Hindlimb muscle (tissue), 1 donor: Measurements from ENCODE around the gene VEGFA. TPM values are rescaled to one million over a fixed set of nuclear protein-coding genes. Genes with fewer than 3 reads are reported as not detected.

Experiments
- DNase-seq: peaks from one replicate; pipeline ENCODE4 v3.0.0-alpha.2; 2013
- polyA plus RNA-seq: library from polyadenylated mRNA; unstranded; fragments of 120-200 nt; gene quantifications from one replicate; pipeline ENCODE4 v1.2.1, GENCODE V29; 2013; ENCODE audit not compliant: insufficient read length

Gene VEGFA
- polyA plus RNA-seq: 86.4 TPM

DNA sequence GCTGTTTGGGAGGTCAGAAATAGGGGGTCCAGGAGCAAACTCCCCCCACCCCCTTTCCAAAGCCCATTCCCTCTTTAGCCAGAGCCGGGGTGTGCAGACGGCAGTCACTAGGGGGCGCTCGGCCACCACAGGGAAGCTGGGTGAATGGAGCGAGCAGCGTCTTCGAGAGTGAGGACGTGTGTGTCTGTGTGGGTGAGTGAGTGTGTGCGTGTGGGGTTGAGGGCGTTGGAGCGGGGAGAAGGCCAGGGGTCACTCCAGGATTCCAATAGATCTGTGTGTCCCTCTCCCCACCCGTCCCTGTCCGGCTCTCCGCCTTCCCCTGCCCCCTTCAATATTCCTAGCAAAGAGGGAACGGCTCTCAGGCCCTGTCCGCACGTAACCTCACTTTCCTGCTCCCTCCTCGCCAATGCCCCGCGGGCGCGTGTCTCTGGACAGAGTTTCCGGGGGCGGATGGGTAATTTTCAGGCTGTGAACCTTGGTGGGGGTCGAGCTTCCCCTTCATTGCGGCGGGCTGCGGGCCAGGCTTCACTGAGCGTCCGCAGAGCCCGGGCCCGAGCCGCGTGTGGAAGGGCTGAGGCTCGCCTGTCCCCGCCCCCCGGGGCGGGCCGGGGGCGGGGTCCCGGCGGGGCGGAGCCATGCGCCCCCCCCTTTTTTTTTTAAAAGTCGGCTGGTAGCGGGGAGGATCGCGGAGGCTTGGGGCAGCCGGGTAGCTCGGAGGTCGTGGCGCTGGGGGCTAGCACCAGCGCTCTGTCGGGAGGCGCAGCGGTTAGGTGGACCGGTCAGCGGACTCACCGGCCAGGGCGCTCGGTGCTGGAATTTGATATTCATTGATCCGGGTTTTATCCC lies at the start of gene VEGFA:
VEGFA (plus strand) TSS at position 686 of the 846 bp plus-strand sequence.
- DNase-seq: peak; percentile 94

- no peak for DNase-seq
Measured at GRCh38 chr6:43720999-43721398, 49.0 kb upstream of the VEGFA start.

DNA sequence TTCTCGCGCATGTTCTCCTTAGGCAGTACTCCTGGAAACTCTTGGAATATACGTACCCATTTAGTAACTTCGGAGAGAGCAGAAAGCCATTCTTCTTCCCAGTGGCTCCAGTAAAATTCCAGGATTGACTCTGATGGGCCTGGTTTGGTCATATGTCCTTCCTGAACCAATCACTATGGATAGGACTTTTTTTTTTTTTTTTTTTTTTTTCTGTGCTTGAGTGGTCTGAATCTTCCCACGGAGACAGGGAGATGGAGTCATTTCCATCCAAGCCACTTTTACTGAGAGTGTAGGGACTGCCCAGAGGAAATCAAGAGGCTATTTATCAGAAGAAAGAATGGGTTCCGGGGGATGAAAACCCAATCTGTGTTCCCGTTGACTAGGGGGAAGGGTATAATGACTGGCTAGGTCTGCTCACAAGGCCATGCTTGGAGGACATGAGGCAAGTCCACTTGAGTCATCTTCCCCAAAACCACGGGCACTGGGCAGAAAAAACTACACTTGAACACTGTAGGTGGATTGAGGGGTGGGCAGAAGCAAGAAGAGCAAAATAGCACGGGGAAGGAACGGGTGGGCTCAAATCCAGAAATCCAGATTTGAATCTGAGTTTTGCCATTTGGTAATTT lies 47.0 kb upstream of the VEGFA start:
- DNase-seq: no peak

GRCh38 chr6:43723737-43724295 lies 46.2 kb upstream of the VEGFA start:
- no peak for DNase-seq

- DNase-seq: no peak
Measured at GRCh38 chr6:43724354-43724753, 45.7 kb upstream of the VEGFA start.

- DNase-seq: peak; percentile 61
Measured at GRCh38 chr6:43724914-43725642, 44.9 kb upstream of the VEGFA start.

DNA sequence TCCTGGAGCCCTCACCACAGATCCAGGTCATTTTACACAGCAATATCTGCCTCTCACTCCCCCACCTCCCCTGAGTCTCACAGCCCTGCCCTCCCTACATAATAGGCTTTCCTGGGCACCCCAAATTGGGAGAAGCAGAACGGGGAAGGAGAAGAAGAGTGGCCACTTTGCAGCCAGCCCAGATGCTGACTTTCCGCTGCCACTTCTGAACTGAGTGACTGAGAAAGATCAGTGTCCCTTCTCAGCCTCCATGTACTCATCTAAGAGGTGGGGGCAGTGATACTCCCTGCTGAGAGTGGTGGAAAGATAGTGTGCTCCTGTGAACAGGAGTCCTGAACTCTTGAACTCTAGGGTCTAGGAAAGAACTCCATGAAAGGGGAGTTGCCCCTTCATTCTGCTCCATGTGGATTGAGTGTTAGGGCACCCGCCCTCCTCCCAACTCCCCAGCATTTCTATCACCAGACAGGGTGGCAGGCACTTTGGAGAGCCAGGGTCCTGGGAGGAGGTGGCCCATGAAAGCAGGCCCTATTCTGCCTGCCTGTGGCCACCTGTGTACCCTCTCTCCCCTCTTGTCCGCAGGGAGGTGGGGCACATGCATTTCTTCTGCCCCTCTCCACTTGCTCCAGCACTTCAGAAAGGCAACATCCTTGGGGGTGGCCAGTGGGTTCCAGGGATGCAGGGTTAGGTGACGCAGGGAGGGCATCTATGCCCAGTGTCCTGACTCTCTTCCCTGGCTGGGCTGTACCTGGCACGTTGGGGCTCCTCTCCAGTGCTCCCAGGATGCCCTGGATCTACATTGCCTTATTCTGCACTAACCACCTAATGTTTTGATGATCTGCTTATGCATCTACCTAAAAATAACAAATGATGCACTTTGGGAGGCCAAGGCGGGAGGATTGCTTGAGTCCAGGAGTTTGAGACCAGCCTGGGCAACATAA lies 44.1 kb upstream of the VEGFA start:
- DNase-seq: no peak

- DNase-seq: no peak
Measured at GRCh38 chr6:43727634-43728033, 42.4 kb upstream of the VEGFA start.

DNA sequence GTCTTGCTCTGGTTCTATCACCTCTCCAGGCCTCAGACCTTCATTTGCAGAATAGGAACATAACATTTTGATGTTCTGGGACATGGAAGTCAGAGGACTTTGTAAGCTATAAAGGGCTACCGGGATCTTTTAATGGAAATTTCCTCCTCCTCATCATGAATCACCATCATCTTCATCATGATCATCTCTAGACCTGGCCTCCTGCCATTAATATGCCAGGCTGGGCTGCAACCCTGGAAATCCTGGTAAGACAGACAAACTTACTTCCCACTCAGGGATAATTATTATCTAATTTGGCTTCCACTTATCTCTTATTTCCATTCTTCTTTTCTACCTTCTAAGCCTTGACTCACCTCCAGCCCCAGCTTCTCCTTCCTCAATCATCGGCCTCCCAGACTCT lies 41.4 kb upstream of the VEGFA start:
- no peak for DNase-seq

DNA sequence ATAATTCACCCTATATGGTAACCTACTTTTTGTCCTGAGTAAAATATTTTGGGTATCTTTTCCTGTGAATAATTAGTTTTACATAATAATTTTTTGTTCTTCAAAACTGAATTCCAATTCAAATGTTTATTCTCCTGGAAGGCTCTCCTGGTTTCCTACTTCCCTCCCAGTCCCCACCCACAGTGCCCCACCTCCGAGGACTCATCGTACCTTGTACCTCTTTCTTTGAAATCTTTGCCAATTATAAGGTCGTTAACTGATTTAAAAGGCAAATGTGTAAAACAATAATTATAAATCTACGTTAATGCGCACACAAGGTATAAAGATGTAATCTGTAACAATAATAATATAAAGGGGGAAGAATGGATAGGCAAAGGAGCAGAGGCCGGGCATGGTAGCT lies 40.5 kb upstream of the VEGFA start:
- no peak for DNase-seq

- no peak for DNase-seq
Measured at GRCh38 chr6:43730634-43731033, 39.4 kb upstream of the VEGFA start.

- DNase-seq: no peak
Measured at GRCh38 chr6:43733471-43734293, 36.3 kb upstream of the VEGFA start.

GRCh38 chr6:43734294-43734665 lies 35.7 kb upstream of the VEGFA start:
- DNase-seq: no peak

- DNase-seq: no peak
Measured at GRCh38 chr6:43735642-43736199, 34.3 kb upstream of the VEGFA start.

- DNase-seq: no peak
Measured at GRCh38 chr6:43736211-43736786, 33.7 kb upstream of the VEGFA start.

GRCh38 chr6:43736844-43737243 lies 33.2 kb upstream of the VEGFA start:
- DNase-seq: no peak

DNA sequence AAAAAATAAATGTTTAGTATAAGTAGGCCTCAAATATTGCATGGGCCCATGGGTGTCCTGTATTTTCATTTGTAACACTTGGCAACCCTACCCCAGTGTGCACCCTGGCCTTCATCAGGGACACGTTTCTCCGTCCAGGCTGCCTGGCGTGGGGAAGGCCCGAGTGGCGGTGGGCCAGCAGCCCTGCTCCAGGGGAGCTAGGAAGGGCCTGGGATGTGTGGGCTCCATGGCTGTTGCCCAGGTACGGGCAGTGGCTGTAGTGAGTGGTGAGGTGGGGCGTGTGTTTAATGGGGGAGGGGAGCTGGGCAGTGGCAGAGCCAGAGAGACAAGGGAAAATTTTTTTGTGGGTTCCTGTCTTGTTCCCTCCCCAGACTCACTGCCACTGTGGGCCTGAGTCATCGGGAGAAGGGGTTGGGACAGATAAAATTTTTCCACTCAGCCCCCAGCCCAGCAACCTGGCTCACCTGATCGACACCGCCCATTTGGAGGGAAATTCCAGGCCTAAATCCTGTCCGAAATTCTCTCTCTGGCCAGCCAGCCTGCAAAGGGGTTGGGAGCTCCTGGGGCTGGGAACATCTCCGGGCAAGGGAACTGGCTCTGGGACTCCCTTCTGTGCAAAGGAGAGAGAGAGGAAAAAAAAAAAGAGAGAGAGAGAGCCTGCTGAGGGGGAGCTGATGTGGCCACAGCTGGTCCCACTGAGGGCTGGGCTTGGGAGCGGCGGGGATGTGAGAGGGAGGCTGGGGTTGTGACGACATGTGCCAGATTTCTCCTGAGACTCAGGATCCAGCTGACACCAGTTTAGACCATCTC lies 32.5 kb upstream of the VEGFA start:
- peak; percentile 82 for DNase-seq

GRCh38 chr6:43738267-43738676 lies 31.7 kb upstream of the VEGFA start:
- no peak for DNase-seq

DNA sequence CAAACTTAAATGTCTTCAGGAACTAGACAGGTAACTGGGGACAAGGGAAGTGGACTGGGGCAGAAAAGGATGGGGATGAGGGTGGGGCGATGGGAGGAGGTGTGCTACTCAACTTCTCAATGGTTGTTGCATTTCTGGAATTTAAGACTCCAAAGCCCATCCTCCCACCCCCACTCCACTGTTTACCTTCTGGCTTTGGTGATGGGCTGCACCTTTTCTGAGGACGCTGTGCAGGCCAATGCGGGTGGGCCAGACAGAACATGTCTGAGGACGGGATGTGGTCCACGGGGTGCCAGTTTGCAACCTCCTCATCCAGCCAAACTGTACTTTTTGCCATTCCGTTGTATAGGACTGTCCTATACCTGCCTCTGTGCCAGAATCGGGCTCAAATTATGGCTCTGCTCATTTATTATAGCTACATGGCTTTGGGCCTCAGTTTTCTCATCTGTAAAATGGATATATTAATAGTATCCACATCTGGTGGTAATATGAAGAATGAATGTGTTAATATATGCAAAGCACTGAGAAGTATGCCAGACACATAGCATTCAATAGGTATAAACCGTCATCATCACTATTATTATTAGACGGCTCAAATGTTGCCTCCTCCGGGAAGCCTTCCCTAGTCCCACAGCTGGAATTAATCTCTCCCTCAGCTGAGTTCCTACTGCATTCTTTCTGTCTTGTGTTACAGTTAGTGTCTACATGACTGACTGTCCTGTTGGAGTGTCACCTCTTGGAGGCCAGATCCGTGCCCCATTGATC lies 31.0 kb upstream of the VEGFA start:
- no peak for DNase-seq
